Suprapubic skin (tissue), 4 donors: Measurements from ENCODE around the gene AUTS2.

Experiments used
- CTCF ChIP-seq, 2 donors: fragments of 200-600 bp in 1 of 2; fragments of 450-650 bp in 1 of 2; sonication (generic) in 1 of 2; IDR thresholded peaks; one replicate each; pipeline ENCODE4 v1.5.1; 2016 to 2019; ENCODE audit warnings: antibody characterized with exemption in 2 of 2, mild to moderate bottlenecking in 1 of 2, moderate library complexity in 1 of 2
- EP300 ChIP-seq: sonication (generic); formaldehyde crosslinking; IDR thresholded peaks from one replicate; pipeline ENCODE4 v1.6.1; 2017; ENCODE audit warnings: antibody characterized with exemption
- POLR2A ChIP-seq, 2 donors: fragments of 450-650 bp; IDR thresholded peaks; one replicate each; pipeline ENCODE4 v1.6.1; 2017; ENCODE audit warnings: antibody characterized with exemption in 2 of 2, mild to moderate bottlenecking in 2 of 2, moderate library complexity in 2 of 2
- POLR2AphosphoS5 ChIP-seq, 3 donors: sonication (generic); formaldehyde crosslinking; IDR thresholded peaks; one replicate each; pipeline ENCODE4 v1.6.1; 2017; ENCODE audit warnings: antibody characterized with exemption in 3 of 3

- TF ChIP-seq CTCF (IDR thresholded peaks at IDR 0.05) = no peak
- no peak for TF ChIP-seq POLR2A (IDR thresholded peaks at IDR 0.05)
- no peak for TF ChIP-seq POLR2AphosphoS5 (IDR thresholded peaks at IDR 0.05)
- no peak for TF ChIP-seq EP300
Measured at GRCh38 chr7:70710651-70711050, 1112.4 kb downstream of the AUTS2 start.
